ENCODE measurements around the gene SDHB.

SDHB gene

GRCh38 chr1:16969057-16969611, 84.7 kb downstream of the SDHB start:
- no peak for DNase-seq (ENCODE audit: low read depth)
